ENCODE results near the gene LSAMP.

The LSAMP gene

GRCh38 chr3:116155841-116156240, 289.4 kb downstream of the LSAMP start:
- no peak for DNase-seq

- no peak for DNase-seq
Observed at GRCh38 chr3:116154389-116154788, 290.9 kb downstream of the LSAMP start.

GRCh38 chr3:116153174-116153573, 292.1 kb downstream of the LSAMP start:
- no peak for DNase-seq

GRCh38 chr3:116150655-116151167, 294.6 kb downstream of the LSAMP start:
- DNase-seq = no peak

- DNase-seq = no peak
Observed at GRCh38 chr3:116148881-116149851, 296.1 kb downstream of the LSAMP start.

GRCh38 chr3:116145613-116146012, 299.7 kb downstream of the LSAMP start:
- DNase-seq = no peak

GRCh38 chr3:116141724-116142123, 303.6 kb downstream of the LSAMP start:
- DNase-seq = no peak

GRCh38 chr3:116140100-116140689, 305.1 kb downstream of the LSAMP start:
- DNase-seq = no peak

- DNase-seq = no peak
Observed at GRCh38 chr3:116139641-116140040, 305.6 kb downstream of the LSAMP start.

- DNase-seq = no peak
Observed at GRCh38 chr3:116135457-116136085, 309.7 kb downstream of the LSAMP start.

GRCh38 chr3:116129187-116129946, 315.9 kb downstream of the LSAMP start:
- no peak for DNase-seq

GRCh38 chr3:116127464-116127863, 317.8 kb downstream of the LSAMP start:
- DNase-seq = no peak

- DNase-seq = no peak
Observed at GRCh38 chr3:116124166-116124565, 321.1 kb downstream of the LSAMP start.

GRCh38 chr3:116118475-116119169, 326.7 kb downstream of the LSAMP start:
- DNase-seq = no peak

GRCh38 chr3:116114586-116114985, 330.7 kb downstream of the LSAMP start:
- DNase-seq = no peak

- DNase-seq = no peak
Observed at GRCh38 chr3:116112696-116113095, 332.6 kb downstream of the LSAMP start.

GRCh38 chr3:116111765-116112164, 333.5 kb downstream of the LSAMP start:
- DNase-seq = no peak

GRCh38 chr3:116103868-116104530, 341.3 kb downstream of the LSAMP start:
- DNase-seq = no peak

- DNase-seq = no peak
Observed at GRCh38 chr3:116102037-116102436, 343.2 kb downstream of the LSAMP start.

GRCh38 chr3:116097226-116097625, 348.1 kb downstream of the LSAMP start:
- no peak for DNase-seq

GRCh38 chr3:116096631-116097030, 348.7 kb downstream of the LSAMP start:
- no peak for DNase-seq

- no peak for DNase-seq
Observed at GRCh38 chr3:116093374-116093773, 351.9 kb downstream of the LSAMP start.

Data from NK-92 treated with Interleukin-12 subunit alpha and Interleukin-12 subunit beta, amount 100 ng/mL, for 24 hours (cell line).